GM12878 (cell line): ENCODE results near the gene HNRNPA2B1.

Source experiments
- CBX5 ChIP-seq: sonication (generic); IDR thresholded peaks from 2 replicates; pipeline ENCODE4 v1.6.1; 2016; ENCODE audit warnings: low read depth, moderate library complexity, mild to moderate bottlenecking, inconsistent platforms
- NRF1 ChIP-seq: conservative IDR thresholded peaks from 2 replicates; pipeline ENCODE4 v1.6.1; 2011; ENCODE audit warnings: mild to moderate bottlenecking, low read depth, low read length, improper control_type of control experiment
- ZNF274 ChIP-seq: IDR thresholded peaks from one replicate; pipeline ENCODE4 v1.8.0; 2011; ENCODE audit not compliant: insufficient read length, insufficient read depth
- TF ChIP-seq, protein P1 (sequence below), 3 experiments: IDR thresholded peaks in 2 of 3; conservative IDR thresholded peaks in 1 of 3; 2 replicates each; pipeline ENCODE4 v1.5.1; 2011; ENCODE audit warnings: low read depth in 3 of 3, low read length in 3 of 3, mild to moderate bottlenecking in 3 of 3, control low read depth in 2 of 3, moderate library complexity in 2 of 3, inconsistent platforms in 1 of 3, mixed read lengths in 1 of 3; ENCODE audit not compliant: control insufficient read depth in 2 of 3, insufficient read depth in 1 of 3; ENCODE audit errors: extremely low read depth in 1 of 3
- TF ChIP-seq, protein P2 (sequence below): IDR thresholded peaks from 2 replicates; pipeline ENCODE4 v1.6.1; 2012; ENCODE audit warnings: low read depth, low read length, improper control_type of control experiment
- TF ChIP-seq, protein P3 (sequence below): fragments of 450-650 bp; IDR thresholded peaks from 2 replicates; pipeline ENCODE4 v1.6.1; 2017; ENCODE audit warnings: mild to moderate bottlenecking, low read depth, inconsistent platforms; ENCODE audit not compliant: poor library complexity, severe bottlenecking

DNA sequence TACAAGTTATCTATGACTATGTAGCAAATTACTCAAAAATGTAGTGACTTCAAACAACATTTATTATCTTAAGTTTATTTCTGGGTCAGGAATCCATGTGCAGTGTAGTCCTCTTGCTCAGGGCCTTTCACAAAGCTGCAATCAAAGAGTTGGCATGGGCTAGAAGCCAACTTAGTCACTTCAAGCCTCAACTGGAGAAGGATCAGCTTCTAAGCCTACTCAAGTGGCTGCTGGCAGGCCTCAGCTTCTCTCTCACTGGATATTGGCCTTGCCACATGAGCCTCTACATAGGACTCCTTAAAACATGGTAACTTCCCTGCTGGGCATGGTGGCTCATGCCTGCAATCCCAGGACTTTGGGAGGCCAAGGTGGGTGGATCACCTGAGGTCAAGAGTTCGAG is 53.5 kb downstream of the HNRNPA2B1 start:
- TF ChIP-seq, protein P1, sequence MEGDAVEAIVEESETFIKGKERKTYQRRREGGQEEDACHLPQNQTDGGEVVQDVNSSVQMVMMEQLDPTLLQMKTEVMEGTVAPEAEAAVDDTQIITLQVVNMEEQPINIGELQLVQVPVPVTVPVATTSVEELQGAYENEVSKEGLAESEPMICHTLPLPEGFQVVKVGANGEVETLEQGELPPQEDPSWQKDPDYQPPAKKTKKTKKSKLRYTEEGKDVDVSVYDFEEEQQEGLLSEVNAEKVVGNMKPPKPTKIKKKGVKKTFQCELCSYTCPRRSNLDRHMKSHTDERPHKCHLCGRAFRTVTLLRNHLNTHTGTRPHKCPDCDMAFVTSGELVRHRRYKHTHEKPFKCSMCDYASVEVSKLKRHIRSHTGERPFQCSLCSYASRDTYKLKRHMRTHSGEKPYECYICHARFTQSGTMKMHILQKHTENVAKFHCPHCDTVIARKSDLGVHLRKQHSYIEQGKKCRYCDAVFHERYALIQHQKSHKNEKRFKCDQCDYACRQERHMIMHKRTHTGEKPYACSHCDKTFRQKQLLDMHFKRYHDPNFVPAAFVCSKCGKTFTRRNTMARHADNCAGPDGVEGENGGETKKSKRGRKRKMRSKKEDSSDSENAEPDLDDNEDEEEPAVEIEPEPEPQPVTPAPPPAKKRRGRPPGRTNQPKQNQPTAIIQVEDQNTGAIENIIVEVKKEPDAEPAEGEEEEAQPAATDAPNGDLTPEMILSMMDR (IDR thresholded peaks at IDR 0.05 in 2 of 3, conservative IDR thresholded peaks at IDR 0.05 in 1 of 3; ENCODE audit: control insufficient read depth in 2 of 3, extremely low read depth in 1 of 3, insufficient read depth in 1 of 3, low read depth in 3 of 3, low read length in 3 of 3), result no peak
- TF ChIP-seq NRF1 (no peak), CBX5 (no peak), ZNF274 (no peak)
- TF ChIP-seq, protein P2, sequence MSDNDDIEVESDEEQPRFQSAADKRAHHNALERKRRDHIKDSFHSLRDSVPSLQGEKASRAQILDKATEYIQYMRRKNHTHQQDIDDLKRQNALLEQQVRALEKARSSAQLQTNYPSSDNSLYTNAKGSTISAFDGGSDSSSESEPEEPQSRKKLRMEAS, result no peak
- TF ChIP-seq, protein P3, sequence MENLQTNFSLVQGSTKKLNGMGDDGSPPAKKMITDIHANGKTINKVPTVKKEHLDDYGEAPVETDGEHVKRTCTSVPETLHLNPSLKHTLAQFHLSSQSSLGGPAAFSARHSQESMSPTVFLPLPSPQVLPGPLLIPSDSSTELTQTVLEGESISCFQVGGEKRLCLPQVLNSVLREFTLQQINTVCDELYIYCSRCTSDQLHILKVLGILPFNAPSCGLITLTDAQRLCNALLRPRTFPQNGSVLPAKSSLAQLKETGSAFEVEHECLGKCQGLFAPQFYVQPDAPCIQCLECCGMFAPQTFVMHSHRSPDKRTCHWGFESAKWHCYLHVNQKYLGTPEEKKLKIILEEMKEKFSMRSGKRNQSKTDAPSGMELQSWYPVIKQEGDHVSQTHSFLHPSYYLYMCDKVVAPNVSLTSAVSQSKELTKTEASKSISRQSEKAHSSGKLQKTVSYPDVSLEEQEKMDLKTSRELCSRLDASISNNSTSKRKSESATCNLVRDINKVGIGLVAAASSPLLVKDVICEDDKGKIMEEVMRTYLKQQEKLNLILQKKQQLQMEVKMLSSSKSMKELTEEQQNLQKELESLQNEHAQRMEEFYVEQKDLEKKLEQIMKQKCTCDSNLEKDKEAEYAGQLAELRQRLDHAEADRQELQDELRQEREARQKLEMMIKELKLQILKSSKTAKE, result no peak
